NAMALWA (cell line): Measurements from ENCODE around the gene PSKH1.
"Not testable (repeated sequence)": the region's sequence is repeated elsewhere in the genome, so short reads cannot be mapped to it uniquely, and the experiment has no call there.

ENCODE experiments used
- DNase-seq: peaks from one replicate; pipeline ENCODE4 v3.0.0-alpha.2; 2015; ENCODE audit warnings: low spot score

The PSKH1 gene

GRCh38 chr16:67924140-67924906, 31.3 kb downstream of the PSKH1 start:
- no peak for DNase-seq

DNA sequence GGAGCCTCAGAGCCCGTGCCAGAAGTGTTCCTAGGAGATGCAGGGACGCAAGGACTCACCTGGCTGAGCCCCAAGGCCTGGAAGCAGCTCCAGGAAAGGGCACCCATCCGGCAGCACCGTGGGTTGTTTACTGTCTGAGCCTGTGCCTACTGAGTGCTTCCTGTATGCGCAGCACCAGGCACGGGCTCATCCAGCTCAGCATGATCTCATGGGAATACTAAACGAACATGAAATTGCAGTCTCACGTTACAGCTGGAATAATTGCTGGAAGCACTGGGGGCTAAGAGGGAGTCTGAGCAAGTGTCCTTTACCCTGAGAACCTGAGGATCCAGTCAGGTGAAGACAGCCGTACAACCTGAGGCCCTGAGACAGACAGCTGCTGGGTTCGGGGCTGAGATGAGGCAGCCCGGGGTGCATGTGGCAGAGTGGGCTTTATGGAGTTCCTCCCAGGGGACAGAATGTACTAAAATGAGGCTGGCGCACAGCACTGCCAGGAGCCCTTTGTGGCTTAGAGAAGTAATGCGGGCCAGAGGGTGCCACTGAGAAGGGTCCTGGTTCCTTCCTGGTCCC, 33.2 kb downstream of the PSKH1 start:
- DNase-seq: peak; percentile 45

GRCh38 chr16:67927131-67927941, 34.3 kb downstream of the PSKH1 start:
- DNase-seq: no peak

- no peak for DNase-seq
Observed at GRCh38 chr16:67928147-67928546, 35.1 kb downstream of the PSKH1 start.

DNA sequence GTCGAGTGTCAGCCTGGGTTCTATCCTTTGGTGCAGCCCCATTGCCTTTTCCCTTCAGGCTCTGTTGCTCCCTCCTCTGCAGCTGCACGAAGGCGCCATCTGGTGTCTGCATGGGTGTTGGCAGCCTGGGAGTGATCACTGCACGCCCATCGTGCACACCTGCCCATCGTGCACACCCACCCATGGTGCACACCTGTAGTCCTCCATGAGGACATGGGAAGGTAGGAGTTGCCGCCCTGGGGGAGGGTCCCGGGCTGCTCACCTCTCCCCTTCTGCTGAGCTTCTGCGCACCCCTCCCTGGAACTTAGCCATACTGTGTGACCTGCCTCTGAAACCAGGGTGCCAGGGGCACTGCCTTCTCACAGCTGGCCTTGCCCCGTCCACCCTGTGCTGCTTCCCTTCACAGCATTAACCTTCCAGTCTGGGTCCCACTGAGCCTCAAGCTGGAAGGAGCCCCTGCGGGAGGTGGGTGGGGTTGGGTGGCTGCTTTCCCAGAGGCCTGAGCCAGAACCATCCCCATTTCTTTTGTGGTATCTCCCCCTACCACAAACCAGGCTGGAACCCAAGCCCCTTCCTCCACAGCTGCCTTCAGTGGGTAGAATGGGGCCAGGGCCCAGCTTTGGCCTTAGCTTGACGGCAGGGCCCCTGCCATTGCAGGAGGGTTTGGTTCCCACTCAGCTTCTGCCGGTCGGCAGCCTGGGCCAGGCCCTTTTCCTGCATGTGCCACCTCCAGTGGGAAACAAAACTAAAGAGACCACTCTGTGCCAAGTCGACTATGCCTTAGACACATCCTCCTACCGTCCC, 35.7 kb downstream of the PSKH1 start:
- peak; percentile 86 for DNase-seq

DNA sequence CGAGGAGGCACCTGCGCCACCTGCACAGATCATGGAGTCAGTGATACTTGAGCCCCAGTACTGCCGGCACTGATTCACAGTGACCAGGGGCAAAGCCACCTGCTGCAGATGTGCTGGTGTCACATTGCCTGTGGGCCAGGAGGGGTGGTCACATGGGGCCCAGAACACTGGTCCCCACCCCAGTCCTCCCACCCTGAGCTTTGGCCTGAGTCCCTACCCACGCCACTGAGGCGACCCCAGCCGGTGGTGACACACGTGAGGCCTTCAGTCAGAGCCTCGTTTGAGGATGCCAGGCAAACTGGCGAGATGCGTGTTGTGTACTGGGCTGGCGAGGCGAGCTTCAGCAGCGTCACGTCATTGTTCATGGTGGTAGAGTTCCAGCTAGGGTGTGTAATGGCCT, 37.1 kb downstream of the PSKH1 start:
- DNase-seq: no peak

GRCh38 chr16:67930678-67931211, 37.7 kb downstream of the PSKH1 start:
- no peak for DNase-seq

GRCh38 chr16:67931712-67932461, 38.8 kb downstream of the PSKH1 start, which contains the start of gene CTRL:
CTRL (minus strand) TSS chr16:67931862; CDS start chr16:67931852, 10 bp downstream.
- no peak for DNase-seq

- no peak for DNase-seq
Observed at GRCh38 chr16:67932462-67932840, 39.4 kb downstream of the PSKH1 start.

DNA sequence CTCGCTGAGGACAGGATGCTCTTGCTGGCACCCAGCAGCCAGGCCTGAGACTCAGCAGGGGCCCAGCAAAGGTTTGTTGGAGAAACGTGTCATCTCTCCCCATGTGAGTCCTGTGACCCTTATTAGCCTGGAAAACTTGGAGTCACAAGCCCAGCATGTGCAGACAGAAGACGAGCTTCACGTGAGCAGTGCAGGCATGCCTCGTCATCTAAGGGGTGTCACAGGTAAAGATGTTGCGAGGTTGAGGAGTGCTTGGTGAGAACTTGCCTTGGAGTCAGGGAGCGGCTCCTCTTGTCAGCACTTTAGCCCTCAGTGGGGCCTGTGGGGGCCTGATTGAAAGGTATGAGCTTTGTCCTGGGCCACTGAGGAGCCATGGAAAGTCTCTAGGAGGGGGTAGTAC, 40.8 kb downstream of the PSKH1 start:
- DNase-seq: no peak

DNA sequence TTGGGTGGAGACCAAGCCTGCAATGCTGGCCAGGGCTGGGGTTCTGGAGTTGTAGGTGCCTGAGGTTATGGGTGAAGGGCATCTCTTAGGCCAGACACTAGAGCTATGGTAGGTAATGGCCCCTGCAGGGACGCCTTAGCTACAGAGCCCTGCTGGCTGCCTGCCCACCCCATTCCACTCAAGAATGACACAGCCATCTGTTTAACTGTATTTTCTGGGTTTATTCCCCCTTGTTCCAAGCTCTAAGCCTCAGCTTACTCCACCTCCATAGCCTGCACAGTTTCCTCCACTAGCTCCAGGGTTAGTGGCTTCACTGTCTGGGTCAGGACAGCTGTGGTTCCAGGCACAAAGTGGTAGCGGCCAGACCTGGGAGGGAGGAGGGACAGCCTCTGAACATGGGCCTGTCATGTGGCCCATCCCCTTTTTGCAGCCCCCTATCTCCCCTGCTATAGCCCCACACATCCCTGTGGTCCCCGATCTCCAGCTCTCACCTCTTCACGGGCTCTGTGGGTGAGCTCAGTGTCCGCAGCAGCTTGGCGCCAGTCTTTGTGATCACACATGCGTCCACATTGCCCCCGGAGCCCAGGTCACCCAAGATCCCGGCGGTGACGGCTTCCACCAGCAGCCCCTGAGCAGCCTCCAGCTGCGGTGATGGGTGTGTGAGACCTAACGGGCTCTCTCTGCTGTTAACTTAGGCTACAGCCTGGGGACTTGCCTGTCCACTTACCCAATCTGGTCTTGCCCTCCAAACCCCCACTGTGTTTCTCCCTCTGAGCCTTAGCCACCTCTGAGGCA, 41.4 kb downstream of the PSKH1 start:
- DNase-seq: no peak

DNA sequence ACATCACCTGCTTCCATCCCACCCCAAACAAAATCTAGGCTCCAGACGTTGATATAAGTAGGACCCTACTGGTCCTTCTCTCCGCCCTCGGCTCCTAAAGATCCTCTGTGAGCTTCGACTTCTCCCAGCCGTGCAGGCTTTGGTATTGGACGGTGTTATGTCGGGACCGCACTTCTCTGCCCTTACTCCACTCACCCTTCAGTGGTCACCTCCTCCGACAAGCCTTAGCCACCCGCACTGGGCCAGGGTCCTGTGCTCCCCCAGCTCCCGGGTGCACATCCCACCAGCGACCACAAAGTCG, 42.0 kb downstream of the PSKH1 start:
- no peak for DNase-seq

GRCh38 chr16:67935402-67936123, 42.5 kb downstream of the PSKH1 start:
- peak; percentile 97 for DNase-seq

GRCh38 chr16:67936124-67936879, 43.2 kb downstream of the PSKH1 start, which contains the start of gene PSMB10:
PSMB10 (minus strand) TSS chr16:67936850; CDS start chr16:67936749, 101 bp downstream.
- DNase-seq: peak; percentile 74

DNA sequence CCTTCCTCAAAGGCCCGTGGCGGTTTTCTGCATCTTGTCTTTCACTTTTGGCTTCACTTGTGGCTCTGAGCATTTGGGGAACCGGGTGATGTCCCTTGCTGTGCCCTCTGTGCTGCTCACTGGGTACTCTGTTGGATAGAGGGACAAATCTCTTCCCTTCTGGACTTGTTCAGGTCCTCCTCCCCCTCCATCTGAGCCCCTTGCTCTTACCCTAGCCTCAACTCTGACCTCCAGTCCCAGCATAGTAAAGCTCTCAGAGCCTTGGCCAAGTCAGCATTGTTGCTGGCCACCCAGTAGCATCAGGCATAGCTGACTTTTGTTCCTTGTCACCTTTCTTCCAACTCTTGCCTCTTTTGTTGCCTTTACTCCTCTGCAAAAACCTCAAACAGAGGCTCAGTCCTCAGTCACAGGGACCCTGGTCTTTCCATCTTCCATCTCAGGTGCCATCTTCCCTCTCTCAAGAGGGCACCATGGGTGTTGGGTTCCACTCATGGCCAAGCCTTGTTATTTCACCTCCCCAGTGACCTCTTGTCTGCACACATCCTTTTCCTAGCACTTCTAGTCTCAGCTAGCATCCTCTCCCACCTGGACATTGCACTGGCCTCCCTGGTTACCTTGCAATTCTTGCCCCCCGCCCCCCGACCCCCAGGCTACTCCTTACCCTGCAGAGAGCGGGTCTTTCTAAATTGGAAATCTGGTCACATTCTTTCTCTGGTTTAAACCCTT, 44.0 kb downstream of the PSKH1 start:
- peak; percentile 97 for DNase-seq

- not testable (repeated sequence) for DNase-seq
Observed at GRCh38 chr16:67937713-67938112, 44.7 kb downstream of the PSKH1 start.

- no peak for DNase-seq
Observed at GRCh38 chr16:67939507-67940445, 46.7 kb downstream of the PSKH1 start.
